ENCODE data around the gene CEP128. TPM values are rescaled to one million over a fixed set of nuclear protein-coding genes. Genes with fewer than 3 reads are reported as not detected.

The CEP128 gene
- 13.8 and 16.0 TPM in 2 replicates for total RNA-seq

GRCh38 chr14:80941241-80942185, at the start of gene CEP128:
CEP128 (minus strand) TSS chr14:80941738.

DNA sequence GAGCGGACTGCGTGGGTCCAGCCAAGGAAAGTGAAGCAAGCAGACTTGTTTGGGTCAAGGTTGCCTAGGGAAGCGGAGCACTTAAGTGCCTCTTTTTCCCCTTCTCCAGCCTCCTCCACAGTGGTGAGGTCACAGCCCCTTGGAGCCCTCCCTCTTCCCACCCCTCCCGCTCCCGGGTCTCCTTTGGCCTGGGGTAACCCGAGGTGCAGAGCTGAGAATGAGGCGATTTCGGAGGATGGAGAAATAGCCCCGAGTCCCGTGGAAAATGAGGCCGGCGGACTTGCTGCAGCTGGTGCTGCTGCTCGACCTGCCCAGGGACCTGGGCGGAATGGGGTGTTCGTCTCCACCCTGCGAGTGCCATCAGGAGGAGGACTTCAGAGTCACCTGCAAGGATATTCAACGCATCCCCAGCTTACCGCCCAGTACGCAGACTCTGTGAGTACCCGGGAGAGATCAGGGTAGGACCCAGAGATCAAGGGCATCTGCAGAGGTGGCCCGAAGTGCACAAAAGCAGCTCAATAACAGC, 13.9 kb upstream of the CEP128 start, which contains the start of gene TSHR:
Gene TSHR (plus strand): TSS at position 206 of the 526 bp plus-strand sequence. CDS start 60 bp downstream, at position 266.

Small RNAs within 50 kb of the gene (small RNA-seq; reads per million reads assigned to genes)
- gene AC022404.1 = not detected

Other genes with a start within 250 kb of the CEP128 start
- not detected in 2 replicates for gene TSHR, start 13.9 kb upstream of the CEP128 start, total RNA-seq